HG02973 (cell line): Measurements from ENCODE around the gene PRKAG3.
"Not testable (repeated sequence)": the region's sequence is repeated elsewhere in the genome, so short reads cannot be mapped to it uniquely, and the experiment has no call there.

ENCODE experiments used
- ATAC-seq: cut with Tn5 transposase; IDR thresholded peaks from one replicate; pipeline ENCODE4 v1.9.1; 2021; ENCODE audit warnings: moderate library complexity; ENCODE audit not compliant: unreplicated experiment

The PRKAG3 gene

DNA sequence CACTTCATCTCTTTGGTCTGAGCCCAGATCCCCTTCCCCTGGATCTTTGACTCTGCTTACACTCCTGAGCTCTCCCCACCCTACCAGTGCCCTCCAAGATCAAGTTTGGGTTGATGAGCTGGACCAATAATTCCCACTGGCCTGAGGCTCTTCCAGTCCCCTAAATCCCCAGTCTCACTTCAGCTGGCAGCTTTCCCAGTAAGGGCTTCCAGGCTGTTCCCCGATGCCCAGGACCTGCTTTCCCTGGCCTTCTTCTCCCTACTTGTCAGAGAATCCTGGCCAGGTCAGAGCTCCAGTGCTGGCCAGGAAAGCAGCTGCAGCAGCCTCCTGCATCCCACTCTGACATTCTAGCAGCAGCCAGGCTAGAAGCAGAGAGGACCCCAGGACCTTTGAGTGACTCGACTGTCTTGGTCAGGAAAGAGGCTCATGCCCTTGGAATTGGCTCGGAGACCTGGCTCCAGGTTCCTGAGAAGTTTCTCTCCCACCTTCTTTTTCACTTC lies 31.5 kb upstream of the PRKAG3 start:
- no peak for ATAC-seq

DNA sequence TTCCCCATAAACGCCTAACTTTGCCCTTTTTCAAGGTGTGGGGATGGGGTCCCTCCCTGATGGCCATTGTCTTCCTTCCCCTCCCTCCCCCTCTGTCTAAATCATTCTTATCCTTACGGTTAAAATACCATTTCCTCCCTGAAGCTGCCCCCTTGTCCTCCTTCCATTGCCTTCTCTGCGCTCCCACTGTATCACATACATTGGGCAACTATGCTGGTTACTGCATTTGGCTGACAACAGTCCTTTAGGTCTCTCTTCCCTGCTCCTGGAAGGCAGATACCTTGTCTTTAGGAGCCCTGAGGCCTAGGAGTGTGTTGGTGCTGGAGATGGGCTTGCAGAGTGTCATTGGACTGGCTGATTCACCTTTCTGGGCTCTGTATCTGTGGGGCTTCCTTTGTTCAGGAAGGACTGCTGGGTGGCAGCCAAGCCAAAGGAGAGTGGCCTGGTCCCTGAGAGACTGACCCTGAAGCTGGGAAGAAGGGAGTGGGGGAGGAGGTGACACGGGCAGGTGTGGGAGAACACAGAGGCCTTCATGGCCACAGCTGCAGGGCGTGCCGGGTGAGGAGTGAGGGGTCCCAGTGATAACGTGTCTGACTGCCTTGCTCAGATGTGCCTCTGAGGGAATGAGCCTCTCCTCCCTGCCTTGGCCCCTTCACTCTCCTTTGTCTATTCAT lies 30.2 kb upstream of the PRKAG3 start:
- ATAC-seq = no peak

DNA sequence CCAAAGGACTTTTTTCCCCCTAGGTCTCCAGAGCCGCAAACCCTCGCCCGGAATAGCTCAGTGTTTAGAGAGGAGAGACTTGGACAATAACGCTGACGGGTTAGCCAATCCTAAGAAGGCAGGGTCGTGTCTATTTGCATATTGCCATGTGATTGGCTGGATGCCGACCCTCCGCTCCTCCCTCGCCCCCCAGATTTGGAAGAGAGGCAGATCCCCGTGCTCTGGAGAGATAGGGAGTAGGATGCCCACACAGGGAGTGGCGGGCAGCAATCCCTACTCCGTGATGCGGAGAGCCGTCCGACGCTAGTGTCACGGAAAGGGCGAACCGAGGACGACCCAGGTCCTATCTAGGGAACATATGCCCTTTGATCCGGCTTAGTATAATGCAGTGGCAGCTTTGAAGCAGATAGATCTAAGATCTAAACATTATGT lies 29.4 kb upstream of the PRKAG3 start:
- no peak for ATAC-seq

DNA sequence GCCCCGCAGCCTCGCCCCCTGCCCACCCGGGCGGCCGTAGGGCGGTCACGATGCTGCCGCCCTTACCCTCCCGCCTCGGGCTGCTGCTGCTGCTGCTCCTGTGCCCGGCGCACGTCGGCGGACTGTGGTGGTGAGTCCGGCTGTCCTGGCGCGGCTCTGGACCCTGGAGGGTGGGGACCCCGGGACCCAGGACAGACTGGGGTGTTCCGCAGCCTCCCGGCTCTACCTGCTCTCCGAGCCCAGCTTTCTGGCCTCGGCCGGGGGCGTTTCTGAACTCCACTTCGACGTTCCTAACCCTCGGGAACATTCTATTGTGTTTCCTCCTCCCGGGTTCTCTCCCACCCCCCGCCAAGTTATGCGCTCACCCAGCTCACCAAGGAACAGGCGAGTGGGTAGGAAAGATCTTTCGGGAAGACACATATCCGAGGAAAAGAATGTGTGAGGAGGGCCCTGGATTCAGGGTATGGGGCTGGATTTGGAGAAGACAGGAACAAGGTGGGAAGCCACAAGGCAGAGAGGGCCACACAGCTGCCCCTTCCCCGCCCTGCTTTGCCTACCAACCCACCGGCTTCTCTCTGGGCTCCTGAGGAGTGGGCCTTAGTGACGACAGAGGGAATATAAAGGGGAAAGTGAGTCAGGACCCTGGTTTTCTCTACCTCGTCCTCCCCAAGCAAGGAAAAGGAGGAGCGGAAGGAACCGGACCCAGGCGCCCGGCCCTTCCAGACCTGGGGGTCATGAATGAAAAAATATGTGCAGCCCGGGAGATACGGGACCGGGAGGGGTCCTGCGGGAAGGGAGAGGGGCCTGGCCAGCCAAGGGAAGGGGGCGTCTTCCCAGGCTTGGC lies 28.6 kb upstream of the PRKAG3 start:
- no peak for ATAC-seq

DNA sequence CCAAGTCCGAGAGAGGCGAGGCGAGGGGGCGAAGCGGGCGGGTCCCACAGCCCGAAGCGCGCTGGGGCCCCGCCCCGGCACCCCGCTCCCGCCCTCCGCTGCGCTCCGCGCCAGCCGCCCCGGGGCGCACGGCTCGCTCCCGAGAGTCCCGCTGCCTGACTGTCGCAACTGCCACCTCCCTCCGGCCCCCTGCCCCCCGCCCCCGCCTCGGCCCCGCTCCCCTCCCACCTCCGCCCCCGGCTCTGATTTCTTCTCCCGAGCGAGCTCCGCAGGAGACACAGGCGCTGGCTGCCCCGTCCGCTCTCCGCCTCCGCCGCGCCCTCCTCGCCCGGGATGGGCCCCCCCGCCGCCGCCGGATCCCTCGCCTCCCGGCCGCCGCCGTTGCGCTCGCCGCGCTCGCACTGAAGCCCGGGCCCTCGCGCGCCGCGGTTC lies 28.0 kb upstream of the PRKAG3 start, which contains the start of gene WNT6:
Gene WNT6, plus strand, starts transcription at position 250 of the 432 bp plus-strand sequence. CDS start 233 bp downstream, outside the sequence.
- no peak for ATAC-seq

DNA sequence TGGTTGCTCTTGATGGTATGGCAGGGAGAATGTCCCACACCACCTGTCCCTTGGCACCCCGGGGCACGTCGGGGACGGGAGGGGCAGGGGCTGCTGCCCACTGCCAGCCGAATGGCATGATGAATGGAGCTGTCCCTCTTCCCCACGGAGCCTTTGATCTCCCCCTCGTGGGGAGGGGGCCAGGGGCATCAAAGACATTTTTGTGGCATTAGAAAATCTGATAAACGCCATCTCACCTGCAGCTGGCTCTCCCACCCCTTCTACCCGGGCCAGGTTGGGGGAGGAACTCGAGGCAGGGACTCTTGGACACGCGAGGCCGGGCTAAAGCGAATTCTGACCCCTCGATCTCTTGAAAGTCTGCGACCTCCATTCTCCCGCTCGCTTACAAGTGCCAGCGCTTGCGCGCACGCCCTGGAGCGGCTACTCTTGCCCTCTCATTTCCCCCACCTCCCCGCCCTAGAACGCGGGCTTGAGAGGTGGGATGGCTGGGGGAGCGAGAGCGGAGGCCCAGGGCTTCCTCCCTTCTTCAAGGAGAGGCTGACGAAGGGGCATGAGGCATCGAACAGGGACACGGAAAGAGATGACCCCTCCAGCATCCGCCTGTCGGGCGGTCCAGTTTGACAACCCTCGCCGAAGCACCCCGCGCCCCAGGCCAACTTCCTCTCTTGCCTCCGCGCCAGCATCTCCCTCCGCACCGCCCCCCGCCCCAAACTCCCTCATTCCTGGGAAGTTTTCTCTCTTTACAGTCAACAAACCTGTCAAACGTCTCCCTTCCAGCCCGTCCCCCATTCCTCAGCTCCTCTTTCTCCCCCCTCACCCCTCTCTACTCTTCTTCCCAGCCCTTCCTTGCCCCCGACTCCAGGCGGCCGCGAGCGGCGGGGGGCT lies 27.3 kb upstream of the PRKAG3 start:
- ATAC-seq = no peak

DNA sequence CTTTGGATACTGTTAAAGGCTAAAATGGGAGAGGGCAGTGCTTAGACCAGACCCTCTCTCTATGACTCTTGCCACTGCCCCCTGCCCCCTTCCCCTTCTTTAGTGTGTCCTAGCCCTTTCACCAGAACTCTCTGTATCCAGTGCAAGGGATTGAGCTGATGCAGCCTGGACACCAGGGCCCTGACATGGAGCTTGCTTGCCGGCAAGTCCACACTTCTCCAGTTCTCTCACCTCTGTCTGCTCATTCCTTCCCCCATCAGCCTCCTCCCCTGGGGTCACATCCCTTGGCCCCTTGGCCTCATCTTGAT lies 26.5 kb upstream of the PRKAG3 start:
- ATAC-seq = no peak

DNA sequence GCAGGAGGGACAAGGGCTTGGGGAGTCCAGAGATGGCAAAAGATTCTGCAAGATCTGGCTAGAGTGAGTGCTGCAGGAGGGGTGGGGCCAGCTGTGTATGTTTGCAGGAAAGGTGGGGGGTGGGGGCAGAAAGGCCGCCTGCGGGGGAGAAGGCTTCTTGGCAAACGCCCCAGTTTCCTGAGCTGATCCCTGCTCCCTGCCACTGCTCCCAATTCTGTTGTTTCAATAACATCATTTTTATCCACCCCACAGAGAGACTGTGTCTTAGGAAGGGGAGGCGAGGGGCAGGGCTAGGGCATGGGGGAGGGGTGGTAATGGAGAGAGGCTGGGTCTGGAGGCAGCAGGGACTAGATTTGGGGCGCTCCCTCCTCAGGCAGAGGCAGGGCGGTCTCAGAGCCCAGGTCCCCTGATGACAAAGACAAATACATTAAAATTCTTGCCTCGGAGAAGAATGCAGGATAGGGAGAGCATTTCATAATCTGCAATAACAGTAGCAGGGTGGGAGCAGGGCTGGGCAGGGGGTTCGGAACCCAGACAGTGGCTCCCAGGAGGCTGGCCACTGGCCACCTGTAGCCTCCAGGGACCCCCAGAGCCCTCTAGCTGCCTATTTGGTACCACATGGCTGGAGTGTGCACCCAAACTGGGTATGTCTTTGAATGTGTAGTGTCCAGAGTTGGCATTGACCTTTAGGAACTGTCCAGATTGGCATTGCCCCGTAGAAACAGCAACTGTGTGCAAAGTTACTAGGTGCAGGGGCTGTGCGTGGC lies 26.0 kb upstream of the PRKAG3 start:
- ATAC-seq = no peak

DNA sequence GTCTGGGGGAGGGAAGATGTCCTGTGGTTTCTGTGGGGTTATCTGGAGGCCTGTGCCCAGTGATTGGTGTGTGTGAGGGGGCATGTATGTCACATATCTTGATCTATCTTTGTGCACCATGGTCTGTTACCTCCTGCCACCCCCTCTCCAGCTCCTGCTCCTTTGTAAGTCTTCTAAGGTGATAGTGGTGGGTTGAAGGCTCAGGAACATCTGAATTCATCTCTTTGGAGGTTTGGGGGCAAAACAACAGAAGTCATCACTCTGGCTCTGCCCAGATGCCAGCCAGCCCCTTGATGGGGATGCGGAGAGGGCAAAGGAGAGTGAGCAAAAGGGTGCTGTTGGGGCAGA lies 25.3 kb upstream of the PRKAG3 start:
- no peak for ATAC-seq

DNA sequence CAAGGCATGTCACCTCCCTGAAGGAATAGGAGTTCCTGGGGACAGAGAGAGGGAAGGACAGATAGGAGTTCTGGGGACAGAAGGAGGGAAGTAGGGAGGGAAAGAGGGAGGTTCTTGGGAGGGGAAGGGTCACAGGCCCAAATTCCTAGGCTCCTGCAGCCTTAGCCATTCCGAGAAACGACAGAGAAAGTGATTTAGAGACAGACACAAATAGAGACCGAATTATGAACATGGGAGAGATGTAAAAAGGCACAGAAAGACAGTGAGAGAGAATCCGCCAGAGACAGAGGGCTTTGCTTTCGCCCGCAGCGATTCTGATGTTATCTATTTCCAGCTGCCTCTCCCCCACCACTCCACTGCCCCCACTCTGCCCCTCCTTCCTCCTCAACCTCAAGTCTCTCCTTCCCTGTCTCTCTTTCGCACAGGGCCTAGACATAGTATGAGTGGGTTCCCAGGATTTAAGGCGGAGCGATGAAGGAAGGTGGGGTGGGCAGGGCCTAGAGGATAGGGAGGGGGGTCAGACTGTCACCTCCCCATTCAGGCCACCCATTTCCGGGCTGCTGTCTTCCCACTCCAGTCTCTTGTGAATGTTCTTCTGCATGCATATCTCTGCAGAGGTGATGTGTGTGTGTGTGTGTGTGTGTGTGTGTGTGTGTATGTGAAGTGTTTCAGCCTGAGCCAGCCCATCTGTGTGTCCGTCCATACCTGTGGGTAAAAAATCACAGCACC lies 24.7 kb upstream of the PRKAG3 start:
- no peak for ATAC-seq

DNA sequence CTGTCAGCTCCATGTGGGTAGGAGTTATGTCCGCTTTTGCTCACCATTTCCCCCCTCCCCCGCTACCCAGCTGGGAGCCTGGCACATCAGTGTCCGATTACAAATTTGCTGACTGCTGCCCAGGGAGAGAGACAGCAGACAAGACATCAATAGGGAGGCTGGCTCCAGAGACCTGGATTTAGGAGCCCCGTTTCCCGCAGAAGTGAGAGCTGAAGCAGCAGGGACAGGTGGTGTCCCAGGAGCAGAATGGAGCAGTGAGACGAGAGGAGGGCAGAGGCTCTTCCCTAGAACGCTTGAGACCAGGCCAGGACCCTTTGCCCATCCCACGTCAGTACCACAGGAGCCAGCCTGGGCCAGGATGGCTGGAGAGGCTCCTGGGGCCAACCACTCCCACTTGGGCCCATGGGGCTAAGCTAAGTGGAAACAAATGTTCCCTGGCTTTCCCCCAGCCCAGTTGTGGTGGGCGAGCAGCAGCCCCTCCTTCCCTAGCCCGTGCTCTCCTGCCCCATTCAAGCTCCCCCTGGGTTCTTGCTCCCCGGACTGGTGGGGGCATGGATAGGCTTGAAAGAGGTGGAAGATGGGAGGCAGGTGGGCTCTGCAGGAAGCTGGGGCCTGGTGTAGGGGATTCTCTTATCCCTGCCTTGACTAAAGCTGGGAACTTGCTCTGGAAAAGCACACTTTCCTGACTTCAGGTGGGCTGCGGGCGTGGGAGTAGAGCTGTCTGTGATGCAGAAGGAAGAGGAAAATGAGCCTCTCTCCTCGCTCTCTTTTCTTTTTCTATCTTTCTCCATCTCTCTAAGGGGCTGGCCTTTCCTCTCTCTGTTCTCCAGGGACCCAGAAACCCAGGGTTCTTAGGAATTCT lies 23.9 kb upstream of the PRKAG3 start:
- no peak for ATAC-seq

DNA sequence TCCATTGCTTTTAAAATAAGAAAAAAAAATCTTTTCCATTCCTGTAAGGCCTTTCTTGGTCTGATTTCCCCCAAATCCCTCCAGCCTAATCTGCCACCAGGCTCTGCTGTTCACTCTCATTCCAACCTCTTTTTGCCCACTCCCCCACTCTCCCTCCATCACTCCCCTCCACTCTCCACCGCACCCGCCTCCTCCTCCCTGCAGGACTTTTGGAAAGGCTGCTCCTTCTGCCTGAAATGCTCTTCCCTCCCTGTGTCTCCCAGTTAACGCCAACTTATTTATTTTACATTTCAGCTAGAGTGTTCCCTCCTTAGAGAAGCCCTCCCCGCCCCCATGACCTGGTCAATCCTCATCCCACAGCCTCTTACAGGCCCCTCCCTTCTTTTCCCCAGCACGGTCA lies 23.3 kb upstream of the PRKAG3 start:
- ATAC-seq = no peak

DNA sequence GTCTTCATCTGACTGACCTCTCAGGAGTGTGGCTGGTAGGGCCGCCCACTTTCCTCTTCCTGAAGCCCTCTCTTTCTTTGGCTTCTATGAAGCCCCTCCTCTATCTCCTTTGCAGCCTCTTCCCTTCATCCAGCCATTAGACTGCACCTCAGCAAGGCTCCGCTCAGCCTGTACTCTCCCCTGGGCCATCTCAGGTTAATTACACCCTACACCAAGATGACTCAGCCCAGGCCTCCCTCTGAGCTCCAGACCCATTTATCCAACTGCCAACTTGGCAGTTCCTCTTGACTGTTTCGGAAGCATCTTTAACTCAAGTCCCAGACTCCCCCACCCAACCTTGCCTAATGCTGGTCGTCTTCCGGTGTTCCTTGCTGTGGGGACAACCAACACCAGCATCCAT lies 22.2 kb upstream of the PRKAG3 start:
- ATAC-seq = no peak

DNA sequence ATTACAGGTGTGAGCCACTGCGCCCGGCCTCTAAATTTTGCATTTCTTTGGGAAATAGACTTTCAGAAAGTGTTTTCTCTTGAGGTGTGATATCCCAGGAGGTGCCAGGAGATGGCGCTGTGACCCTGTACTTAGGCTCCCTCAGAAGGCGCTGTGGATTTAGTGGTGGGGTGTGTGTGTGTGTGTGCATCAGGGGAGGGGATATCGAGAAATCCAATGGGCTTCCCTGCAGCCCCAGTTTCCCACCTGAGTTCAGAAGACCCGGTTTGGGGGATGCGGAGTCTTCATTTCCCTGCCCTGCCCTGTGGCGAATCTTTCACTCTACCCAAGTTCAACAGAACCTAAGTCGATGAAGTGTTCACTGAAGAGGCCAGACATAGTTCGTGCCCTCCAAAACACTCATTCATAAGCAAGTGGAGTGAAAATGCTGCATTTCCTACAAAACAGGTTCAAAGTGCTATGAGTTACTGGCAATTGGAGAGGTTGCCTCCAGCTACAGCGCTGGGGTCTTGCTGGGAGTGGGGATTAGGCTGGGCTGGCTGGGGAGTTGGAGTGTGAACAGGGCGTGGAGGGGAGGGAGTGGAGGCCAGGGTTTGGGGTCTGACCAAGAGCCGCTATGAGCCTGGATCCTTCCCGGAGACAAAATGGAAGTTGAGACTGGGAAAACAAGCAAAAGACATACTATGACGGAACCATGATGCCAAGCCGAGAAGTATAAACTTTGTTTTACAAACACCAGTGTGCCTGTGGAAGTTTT lies 21.5 kb upstream of the PRKAG3 start:
- no peak for ATAC-seq

DNA sequence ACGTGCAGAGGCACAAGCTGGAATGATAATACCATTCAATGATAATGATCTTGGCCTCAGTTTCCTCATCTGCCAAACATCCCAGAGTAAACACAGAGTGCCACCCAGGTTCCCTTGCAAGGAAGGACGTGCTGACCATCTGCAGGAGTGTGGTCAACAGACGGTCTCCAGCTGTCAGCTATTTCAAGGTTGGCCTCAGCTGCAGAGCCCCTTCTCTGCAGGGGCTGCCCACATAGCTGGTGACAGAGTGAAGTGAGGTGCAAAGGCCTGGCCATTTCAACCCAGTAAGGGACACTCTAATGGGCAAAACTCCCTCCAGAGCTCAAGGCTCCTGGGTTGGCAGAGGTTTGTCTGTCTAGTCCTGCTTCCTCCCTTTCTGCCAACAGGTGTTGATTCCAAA lies 19.7 kb upstream of the PRKAG3 start:
- no peak for ATAC-seq

DNA sequence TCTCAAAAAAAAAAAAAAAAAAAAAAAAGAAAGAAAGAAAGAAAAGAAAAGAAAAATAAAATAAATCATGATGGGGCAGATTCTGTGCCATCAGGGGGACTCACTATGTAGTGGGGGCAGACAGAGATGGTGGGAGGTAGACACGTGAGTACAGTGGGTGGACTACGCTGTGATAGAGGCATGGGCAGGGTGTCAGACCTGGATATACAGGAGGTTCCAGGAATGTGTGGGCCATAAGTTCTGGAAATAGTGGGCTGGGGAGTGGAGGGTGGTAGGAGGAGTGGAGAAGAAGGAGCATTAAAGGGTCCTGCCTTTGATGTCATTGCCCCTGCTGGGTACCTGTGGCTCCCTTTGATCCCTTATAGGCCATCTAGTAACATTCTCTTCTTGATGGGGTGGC lies 19.2 kb upstream of the PRKAG3 start:
- ATAC-seq = no peak

DNA sequence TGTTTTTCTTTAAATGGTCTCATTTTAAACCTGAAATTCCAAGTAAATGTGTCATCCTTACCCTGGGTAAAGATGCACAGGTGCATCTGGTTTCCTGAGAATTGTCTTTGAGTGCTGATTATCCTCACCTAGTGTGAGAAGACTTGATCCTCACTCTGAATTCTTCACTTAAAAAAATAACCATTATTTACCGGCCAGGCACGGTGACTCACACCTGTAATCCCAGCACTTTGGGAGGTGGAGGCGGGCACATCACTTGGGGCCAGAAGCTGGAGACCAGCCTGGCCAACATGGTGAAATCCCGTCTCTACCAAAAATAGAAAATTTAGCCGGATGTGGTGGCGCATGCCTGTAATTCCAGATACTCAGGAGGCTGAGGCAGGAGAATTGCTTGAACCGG lies 18.1 kb upstream of the PRKAG3 start:
- no peak for ATAC-seq

DNA sequence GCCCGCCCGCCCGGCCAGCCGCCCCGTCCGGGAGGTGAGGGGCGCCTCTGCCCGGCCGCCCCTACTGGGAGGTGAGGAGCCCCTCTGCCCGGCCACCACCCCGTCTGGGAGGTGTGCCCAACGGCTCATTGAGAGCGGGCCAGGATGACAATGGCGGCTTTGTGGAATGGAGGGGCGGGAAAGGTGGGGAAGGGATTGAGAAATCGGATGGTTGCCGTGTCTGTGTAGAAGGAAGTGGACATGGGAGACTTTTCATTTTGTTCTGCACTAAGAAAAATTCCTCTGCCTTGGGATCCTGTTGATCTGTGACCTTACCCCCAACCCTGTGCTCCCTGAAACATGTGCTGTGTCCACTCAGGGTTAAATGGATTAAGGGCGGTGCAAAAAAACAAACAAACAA lies 15.4 kb upstream of the PRKAG3 start:
- ATAC-seq = not testable (repeated sequence)
